Natural killer cell treated with Interleukin-12 subunit alpha and Interleukin-12 subunit beta and Interleukin-15 and Interleukin-18, amount 100 ng/mL, for 72 hours (primary cell): ENCODE results near the gene CPN2. TPM values are rescaled to one million over a fixed set of nuclear protein-coding genes. Genes with fewer than 3 reads are reported as not detected.
A peak's percentile ranks its signal among the peaks of the same experiment; 100 is the strongest.

ENCODE experiments used
- ATAC-seq, 2 donors: fragments of 150-1000 bp; cut with Tn5 transposase in 1 of 2; sonication (Bioruptor Pico), chemical (Tn5 transposase) in 1 of 2; 2 replicates each; pipeline ENCODE4 v1.10.0; 2021
- DNase-seq: peaks from one replicate; pipeline ENCODE4 v3.0.0; 2022; ENCODE audit warnings: low spot score
- H3K27ac Mint-ChIP-seq, 2 donors: 1 replicate in 1 of 2; 2 replicates in 1 of 2; pipeline ENCODE4 v1.8.0; 2022; ENCODE audit warnings: mixed read lengths in 2 of 2, mild to moderate bottlenecking in 1 of 2, moderate library complexity in 1 of 2
- H3K27me3 Mint-ChIP-seq, 2 donors: 1 replicate in 1 of 2; 2 replicates in 1 of 2; pipeline ENCODE4 v1.8.0; 2022; ENCODE audit warnings: mixed read lengths in 2 of 2
- H3K36me3 Mint-ChIP-seq: one replicate; pipeline ENCODE4 v1.8.0; 2022; ENCODE audit warnings: mixed read lengths
- H3K4me1 Mint-ChIP-seq, 2 donors: 1 replicate in 1 of 2; 2 replicates in 1 of 2; pipeline ENCODE4 v1.8.0; 2022; ENCODE audit warnings: low read depth in 2 of 2, mixed read lengths in 2 of 2, mild to moderate bottlenecking in 1 of 2
- H3K4me3 Mint-ChIP-seq: one replicate; pipeline ENCODE4 v1.8.0; 2022; ENCODE audit warnings: mixed read lengths
- H3K9me3 Mint-ChIP-seq: 2 replicates; pipeline ENCODE4 v1.8.0; 2022; ENCODE audit warnings: mixed read lengths
- total RNA-seq, 2 donors: library from RNA; stranded (reverse); gene quantifications; one replicate each; pipeline ENCODE4 v1.2.3, GENCODE V29; 2022

The CPN2 gene
- total RNA-seq, 2 donors from 2014 or later: not detected

- DNase-seq: no peak
- H3K27ac Mint-ChIP-seq: no peak overlapping the region
These were observed 36.1 kb upstream of the CPN2 start for GRCh38 chr3:194387276-194387675.

GRCh38 chr3:194386648-194387047 lies 35.5 kb upstream of the CPN2 start:
- no peak overlapping the region for H3K27ac Mint-ChIP-seq
- H3K4me3 Mint-ChIP-seq: no peak overlapping the region
- H3K4me1 Mint-ChIP-seq: no peaks in the 10 kb centered on the region
- peaks cover 24 to 27% of the 10 kb centered on the region in 2 donors for H3K27me3 Mint-ChIP-seq
- no peaks in the 10 kb centered on the region for H3K9me3 Mint-ChIP-seq
- DNase-seq (no peak), ATAC-seq (no peak)
- no peaks in the 10 kb centered on the region for H3K36me3 Mint-ChIP-seq

More at GRCh38 chr3:194387276-194387675, 36.1 kb upstream of the CPN2 start:
- Mint-ChIP-seq H3K4me3 (no peak overlapping the region), H3K36me3 (no peaks in the 10 kb centered on the region), H3K4me1 (no peaks in the 10 kb centered on the region), H3K27me3 (peaks cover 24 to 27% of the 10 kb centered on the region in 2 donors), H3K9me3 (no peaks in the 10 kb centered on the region)
- ATAC-seq: no peak

- Mint-ChIP-seq H3K4me3 (no peak overlapping the region), H3K27me3 (peaks cover 24 to 26% of the 10 kb centered on the region in 2 donors), H3K4me1 (no peaks in the 10 kb centered on the region), H3K36me3 (no peaks in the 10 kb centered on the region), H3K27ac (no peak overlapping the region), H3K9me3 (no peaks in the 10 kb centered on the region)
- DNase-seq: no peak
- no peak for ATAC-seq
These were observed 34.9 kb upstream of the CPN2 start for GRCh38 chr3:194386066-194386465.

- ATAC-seq: peak in 1 of 2 donors; percentile 23
- Mint-ChIP-seq H3K4me3 (no peak overlapping the region), H3K27me3 (peaks cover 11 to 13% of the 10 kb centered on the region in 2 donors), H3K27ac (no peak overlapping the region), H3K9me3 (no peaks in the 10 kb centered on the region), H3K4me1 (no peaks in the 10 kb centered on the region), H3K36me3 (no peaks in the 10 kb centered on the region)
- DNase-seq: no peak
These were observed 33.5 kb upstream of the CPN2 start for GRCh38 chr3:194384569-194385001.

- Mint-ChIP-seq H3K27ac (peak overlapping the region in 1 of 2 donors; percentile 57), H3K36me3 (no peaks in the 10 kb centered on the region), H3K9me3 (no peaks in the 10 kb centered on the region), H3K4me1 (no peaks in the 10 kb centered on the region), H3K4me3 (no peak overlapping the region), H3K27me3 (peaks cover 7 to 10% of the 10 kb centered on the region in 2 donors)
- no peak for ATAC-seq
- DNase-seq: no peak
These were observed 33.0 kb upstream of the CPN2 start for GRCh38 chr3:194384156-194384555.

GRCh38 chr3:194383276-194383940 lies 32.3 kb upstream of the CPN2 start:
- ATAC-seq (peak in 1 of 2 donors; percentile 15), DNase-seq (no peak)
- Mint-ChIP-seq H3K27me3 (peaks cover 7 to 10% of the 10 kb centered on the region in 2 donors), H3K27ac (peak overlapping the region in 1 of 2 donors; percentile 57), H3K4me1 (no peaks in the 10 kb centered on the region), H3K9me3 (no peaks in the 10 kb centered on the region), H3K36me3 (no peaks in the 10 kb centered on the region), H3K4me3 (no peak overlapping the region)

- DNase-seq (no peak), ATAC-seq (no peak)
- H3K27me3 Mint-ChIP-seq: peaks cover 4 to 9% of the 10 kb centered on the region in 2 donors
- H3K27ac Mint-ChIP-seq: no peak overlapping the region
- H3K9me3 Mint-ChIP-seq: no peaks in the 10 kb centered on the region
- H3K4me3 Mint-ChIP-seq: no peak overlapping the region
- no peaks in the 10 kb centered on the region for H3K4me1 Mint-ChIP-seq
- H3K36me3 Mint-ChIP-seq: no peaks in the 10 kb centered on the region
These were observed 31.7 kb upstream of the CPN2 start for GRCh38 chr3:194382892-194383223.

GRCh38 chr3:194382196-194382891 lies 31.2 kb upstream of the CPN2 start:
- DNase-seq (no peak), ATAC-seq (no peak)
- H3K4me3 Mint-ChIP-seq: no peak overlapping the region
- peaks cover 0 to 9% of the 10 kb centered on the region in 2 donors for H3K27me3 Mint-ChIP-seq
- H3K9me3 Mint-ChIP-seq: no peaks in the 10 kb centered on the region
- no peaks in the 10 kb centered on the region for H3K4me1 Mint-ChIP-seq
- H3K27ac Mint-ChIP-seq: no peak overlapping the region
- no peaks in the 10 kb centered on the region for H3K36me3 Mint-ChIP-seq

- Mint-ChIP-seq H3K9me3 (no peaks in the 10 kb centered on the region), H3K27me3 (peaks cover 0 to 9% of the 10 kb centered on the region in 2 donors), H3K36me3 (no peaks in the 10 kb centered on the region), H3K27ac (no peak overlapping the region), H3K4me1 (no peaks in the 10 kb centered on the region), H3K4me3 (no peak overlapping the region)
- ATAC-seq: no peak
- DNase-seq: no peak
These were observed 30.3 kb upstream of the CPN2 start for GRCh38 chr3:194381460-194381875.

- DNase-seq: no peak
- no peaks in the 10 kb centered on the region for H3K9me3 Mint-ChIP-seq
- no peak overlapping the region for H3K4me3 Mint-ChIP-seq
- H3K4me1 Mint-ChIP-seq: no peaks in the 10 kb centered on the region
- ATAC-seq: no peak
- no peak overlapping the region for H3K27ac Mint-ChIP-seq
- H3K36me3 Mint-ChIP-seq: no peaks in the 10 kb centered on the region
- peaks cover 2 to 14% of the 10 kb centered on the region in 2 donors for H3K27me3 Mint-ChIP-seq
These were observed 29.2 kb upstream of the CPN2 start for GRCh38 chr3:194380326-194380725.

- H3K27me3 Mint-ChIP-seq: peaks cover 7 to 19% of the 10 kb centered on the region in 2 donors
- peaks cover 0 to 3% of the 10 kb centered on the region in 2 donors for H3K4me1 Mint-ChIP-seq
- no peaks in the 10 kb centered on the region for H3K9me3 Mint-ChIP-seq
- H3K36me3 Mint-ChIP-seq: no peaks in the 10 kb centered on the region
- no peak overlapping the region for H3K4me3 Mint-ChIP-seq
- no peak for DNase-seq
- no peak for ATAC-seq
- H3K27ac Mint-ChIP-seq: no peak overlapping the region
These were observed 28.5 kb upstream of the CPN2 start for GRCh38 chr3:194379651-194380050.

GRCh38 chr3:194379231-194379630 lies 28.1 kb upstream of the CPN2 start:
- no peaks in the 10 kb centered on the region for H3K9me3 Mint-ChIP-seq
- peaks cover 0 to 3% of the 10 kb centered on the region in 2 donors for H3K4me1 Mint-ChIP-seq
- H3K27me3 Mint-ChIP-seq: peaks cover 7 to 19% of the 10 kb centered on the region in 2 donors
- no peak overlapping the region for H3K4me3 Mint-ChIP-seq
- DNase-seq (no peak), ATAC-seq (no peak)
- no peak overlapping the region for H3K27ac Mint-ChIP-seq
- H3K36me3 Mint-ChIP-seq: no peaks in the 10 kb centered on the region

GRCh38 chr3:194377708-194378107 lies 26.6 kb upstream of the CPN2 start:
- H3K27ac Mint-ChIP-seq: no peak overlapping the region
- H3K27me3 Mint-ChIP-seq: peaks cover 7 to 11% of the 10 kb centered on the region in 2 donors
- DNase-seq (no peak), ATAC-seq (no peak)
- no peaks in the 10 kb centered on the region for H3K9me3 Mint-ChIP-seq
- no peaks in the 10 kb centered on the region for H3K36me3 Mint-ChIP-seq
- peaks cover 0 to 3% of the 10 kb centered on the region in 2 donors for H3K4me1 Mint-ChIP-seq
- no peak overlapping the region for H3K4me3 Mint-ChIP-seq

GRCh38 chr3:194376241-194376560 lies 25.1 kb upstream of the CPN2 start:
- Mint-ChIP-seq H3K36me3 (no peaks in the 10 kb centered on the region), H3K4me1 (peaks cover 0 to 3% of the 10 kb centered on the region in 2 donors), H3K9me3 (no peaks in the 10 kb centered on the region), H3K27ac (no peak overlapping the region), H3K27me3 (peaks cover 7 to 16% of the 10 kb centered on the region in 2 donors), H3K4me3 (no peak overlapping the region)
- no peak for DNase-seq
- ATAC-seq: no peak
